HG03460 (cell line): ENCODE results near the gene CST5.
"Not testable (repeated sequence)": the region's sequence is repeated elsewhere in the genome, so short reads cannot be mapped to it uniquely, and the experiment has no call there.

Experiments
- ATAC-seq: cut with Tn5 transposase; IDR thresholded peaks from one replicate; pipeline ENCODE4 v1.9.1; 2021; ENCODE audit not compliant: unreplicated experiment

The CST5 gene, protein sequence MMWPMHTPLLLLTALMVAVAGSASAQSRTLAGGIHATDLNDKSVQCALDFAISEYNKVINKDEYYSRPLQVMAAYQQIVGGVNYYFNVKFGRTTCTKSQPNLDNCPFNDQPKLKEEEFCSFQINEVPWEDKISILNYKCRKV

GRCh38 chr20:23879328-23879798 is at the start of gene CST5:
Gene CST5, minus strand, starts transcription at chr20:23879748. Its CDS starts 72 bp downstream, at chr20:23879676.
- ATAC-seq, result no peak

DNA sequence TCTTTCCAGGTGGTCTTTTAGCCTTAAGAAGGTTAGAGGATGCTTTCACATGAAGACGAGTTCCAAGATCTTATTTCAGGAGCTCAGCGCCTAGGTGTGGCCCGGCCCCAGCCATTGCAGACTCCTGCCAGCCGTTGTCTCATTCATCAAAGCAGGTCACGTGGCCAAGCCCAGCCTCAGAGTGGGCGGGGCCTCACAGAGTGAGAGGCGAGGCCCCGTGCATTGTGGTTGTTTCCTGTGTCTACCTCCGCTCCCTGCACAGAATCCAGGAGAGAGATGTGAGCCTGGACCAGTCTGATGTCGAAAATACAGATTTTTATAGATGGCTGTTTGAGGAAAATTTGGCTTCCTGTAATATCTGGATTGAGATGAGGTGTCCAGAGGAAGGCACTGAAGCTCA is 49.2 kb upstream of the CST5 start:
- no peak for ATAC-seq

GRCh38 chr20:23928353-23928752 is 48.8 kb upstream of the CST5 start:
- ATAC-seq, result no peak

DNA sequence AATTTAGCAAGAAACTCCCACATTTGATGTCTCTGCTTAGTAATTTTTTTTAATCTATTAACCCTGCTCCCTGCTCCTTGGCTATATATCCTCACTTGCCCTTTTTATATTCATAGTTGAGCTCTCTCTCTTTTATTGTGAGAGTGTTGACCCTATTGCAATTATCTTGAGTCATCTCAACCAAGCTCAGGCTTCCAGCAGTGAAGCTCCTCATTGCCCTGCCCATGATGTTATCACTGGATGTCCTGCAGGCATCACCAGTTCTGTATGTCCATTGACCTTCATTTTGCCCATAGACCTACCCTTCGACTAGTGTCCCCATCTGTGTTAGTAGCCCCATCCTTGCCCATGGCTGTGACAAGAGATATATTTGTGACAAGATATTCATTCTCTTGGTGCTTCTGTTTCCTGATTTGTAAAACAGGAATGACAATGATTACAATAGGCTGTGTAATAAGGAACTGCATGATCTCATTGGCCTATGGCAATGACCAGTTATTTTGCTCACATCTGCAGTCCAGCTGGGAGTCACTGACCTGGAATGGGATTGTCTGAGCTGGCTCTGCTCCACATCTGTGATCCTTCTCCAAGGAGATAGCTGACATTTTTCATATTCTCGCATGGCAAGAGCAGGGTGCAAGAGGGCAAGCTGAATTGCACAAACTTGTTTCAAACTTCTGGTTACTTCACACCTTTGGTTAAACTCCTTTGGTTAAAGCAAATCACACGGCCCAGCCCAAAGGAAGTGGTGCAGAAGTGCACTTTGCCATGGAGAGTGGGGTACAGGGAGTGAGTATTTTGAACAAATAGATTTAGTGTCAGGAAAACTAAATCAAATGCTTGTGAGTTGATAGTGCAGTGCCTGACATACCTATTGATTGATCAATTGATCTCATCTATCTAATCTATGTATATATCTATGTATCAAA is 47.7 kb upstream of the CST5 start:
- no peak for ATAC-seq

DNA sequence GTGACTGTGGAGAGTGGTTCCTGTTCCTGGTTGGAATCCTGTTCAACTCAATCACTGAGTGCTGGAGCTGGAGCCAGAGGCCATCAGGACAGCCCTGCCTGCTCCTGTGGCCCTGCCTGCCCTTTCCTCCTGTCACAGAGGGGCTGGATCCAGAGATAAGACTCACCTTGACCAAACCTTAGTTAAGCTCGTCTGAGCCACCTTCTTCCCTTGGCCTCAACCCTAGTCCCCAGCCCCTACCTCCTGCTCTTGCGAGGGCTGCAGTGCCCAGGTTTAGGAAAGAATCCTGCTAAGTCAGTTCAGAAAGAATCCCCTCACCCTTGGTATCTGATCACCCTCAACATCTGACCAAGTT is 47.0 kb upstream of the CST5 start:
- ATAC-seq, result no peak

DNA sequence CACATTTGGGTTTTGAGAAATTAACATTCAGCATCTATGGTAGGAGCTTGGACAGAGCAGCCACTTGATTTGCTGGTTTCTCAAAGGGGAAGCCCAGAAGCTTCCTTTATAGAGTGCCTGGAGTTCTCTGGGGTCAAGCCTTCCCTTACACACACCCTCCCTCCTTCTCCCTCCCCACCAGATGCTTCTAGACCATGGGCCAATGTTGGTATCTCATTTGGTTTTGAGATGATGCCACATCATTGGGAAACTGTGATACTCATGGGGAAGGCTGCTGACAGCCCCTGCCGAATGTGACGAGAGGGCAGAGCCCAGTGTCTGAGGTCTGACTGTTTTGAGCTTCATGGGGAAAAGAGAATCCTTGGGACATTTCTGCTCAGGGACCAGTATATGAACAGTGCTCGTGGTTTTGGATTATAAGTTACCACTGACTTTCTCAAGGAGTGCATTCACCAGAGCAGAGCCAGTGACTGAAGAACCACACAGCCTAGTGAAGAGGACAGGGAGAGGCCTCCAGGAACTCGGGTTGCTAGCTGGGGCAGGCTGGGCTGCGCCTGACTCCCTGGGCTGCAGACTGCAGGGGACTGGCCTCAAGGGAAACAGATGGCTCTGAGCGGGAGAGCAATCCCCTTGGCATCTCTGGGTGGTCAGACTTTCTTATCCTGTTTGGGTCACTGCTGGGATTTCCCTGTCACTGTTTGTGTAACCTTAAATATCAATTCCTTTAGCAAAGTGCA is 46.4 kb upstream of the CST5 start:
- no peak for ATAC-seq

GRCh38 chr20:23924751-23925150 is 45.2 kb upstream of the CST5 start:
- ATAC-seq, result no peak

- no peak for ATAC-seq
Observed at GRCh38 chr20:23923891-23924435, 44.4 kb upstream of the CST5 start.

- no peak for ATAC-seq
Observed at GRCh38 chr20:23923311-23923710, 43.8 kb upstream of the CST5 start.

GRCh38 chr20:23920408-23921325 is 41.1 kb upstream of the CST5 start:
- ATAC-seq, result no peak

GRCh38 chr20:23918896-23919295 is 39.3 kb upstream of the CST5 start:
- no peak for ATAC-seq

GRCh38 chr20:23918101-23918862 is 38.7 kb upstream of the CST5 start:
- ATAC-seq, result no peak

GRCh38 chr20:23917024-23917725 is 37.6 kb upstream of the CST5 start:
- ATAC-seq, result no peak

DNA sequence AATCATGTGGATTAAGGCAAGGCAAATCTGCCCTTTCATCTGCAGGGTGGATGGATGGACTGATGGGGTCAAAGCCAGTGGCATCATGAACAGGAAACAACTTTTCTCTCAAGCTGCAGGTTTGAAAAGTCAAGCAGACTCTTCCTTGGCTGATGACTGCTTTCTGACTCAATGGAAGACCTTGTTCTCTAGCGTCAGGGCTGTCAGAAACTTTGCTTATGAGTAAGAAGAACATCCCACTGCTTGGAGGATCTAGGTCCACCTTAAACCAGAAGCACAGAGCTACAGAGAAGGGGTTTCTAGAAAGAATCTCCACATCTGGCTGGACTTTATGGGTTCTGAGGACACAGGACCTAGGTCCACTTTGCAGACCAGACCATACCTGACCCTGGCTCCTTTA is 36.3 kb upstream of the CST5 start:
- ATAC-seq, result no peak

DNA sequence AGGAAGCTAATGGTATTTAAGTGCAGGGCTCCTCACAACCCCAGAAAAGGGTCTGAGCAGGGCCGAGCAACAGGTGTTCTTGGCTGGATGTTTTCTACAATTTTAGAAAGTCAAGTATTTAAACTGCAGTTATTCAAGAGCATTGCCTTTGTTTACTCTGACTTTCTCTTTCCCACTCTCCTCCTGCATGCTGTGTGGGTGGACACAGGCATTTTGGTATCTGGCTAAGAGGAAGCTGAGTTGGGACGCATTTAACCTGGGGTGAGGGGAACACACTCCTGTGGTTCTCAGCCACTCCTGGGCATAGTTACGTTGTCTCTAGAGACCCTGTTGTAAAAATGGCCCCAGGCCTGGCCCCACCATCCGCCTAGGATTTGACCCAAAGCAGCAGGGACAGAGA is 34.9 kb upstream of the CST5 start:
- ATAC-seq, result not testable (repeated sequence)

- ATAC-seq, result no peak
Observed at GRCh38 chr20:23910210-23910609, 30.7 kb upstream of the CST5 start.

DNA sequence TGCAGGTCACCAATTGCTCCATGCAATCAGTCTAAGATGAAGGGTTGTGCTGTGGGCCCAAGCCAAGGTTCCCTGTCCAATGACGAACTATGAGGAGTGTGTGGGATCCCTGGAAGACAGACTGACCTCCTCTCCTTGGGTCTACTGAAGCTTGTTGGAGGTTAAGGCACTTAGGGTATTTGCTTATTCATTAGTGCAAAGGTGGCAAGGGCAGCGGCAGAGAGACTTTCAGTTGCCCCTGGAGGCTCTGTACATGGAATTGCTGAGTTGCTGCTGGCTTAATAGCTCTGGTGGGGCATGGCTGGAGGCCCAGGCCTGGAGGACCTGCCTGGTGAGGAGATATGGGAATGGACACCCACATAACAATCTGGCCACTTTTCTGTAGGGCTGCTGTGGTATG is 29.8 kb upstream of the CST5 start:
- ATAC-seq, result no peak

- no peak for ATAC-seq
Observed at GRCh38 chr20:23907579-23907978, 28.0 kb upstream of the CST5 start.

GRCh38 chr20:23902396-23902795 is 22.8 kb upstream of the CST5 start:
- ATAC-seq, result not testable (repeated sequence)
